GM23338 (cell line): ENCODE data around the gene UBE2E2. TPM values are rescaled to one million over a fixed set of nuclear protein-coding genes. Genes with fewer than 3 reads are reported as not detected.

Experiments used
- ATAC-seq: fragments of 200-7000 bp; cut with Tn5 transposase; 3 replicates; pipeline ENCODE4 v1.9.1; 2020
- DNase-seq: peaks from one replicate; pipeline ENCODE4 v3.0.0-alpha.2; 2015; ENCODE audit warnings: low spot score
- H2AFZ ChIP-seq: fragments of 200-600 bp; sonication (generic); 2 replicates; pipeline ENCODE4 v1.8.0; 2016; ENCODE audit warnings: antibody characterized with exemption, mild to moderate bottlenecking, moderate library complexity
- H3F3A ChIP-seq: fragments of 200-600 bp; sonication (generic); replicated peaks from 2 replicates; pipeline ENCODE4 v1.8.0; 2017; ENCODE audit warnings: antibody characterized with exemption, mixed run types, low read depth
- H3K27ac ChIP-seq: fragments of 200-600 bp; sonication (generic); 2 replicates; pipeline ENCODE4 v1.6.1; 2016; ENCODE audit warnings: low read depth
- H3K27me3 ChIP-seq: fragments of 200-600 bp; sonication (generic); 2 replicates; pipeline ENCODE4 v1.8.0; 2016; ENCODE audit warnings: mild to moderate bottlenecking, mixed run types, moderate library complexity; ENCODE audit not compliant: insufficient read depth
- H3K36me3 ChIP-seq: fragments of 200-600 bp; sonication (generic); 2 replicates; pipeline ENCODE4 v1.8.0; 2016; ENCODE audit warnings: mild to moderate bottlenecking; ENCODE audit not compliant: insufficient read depth
- H3K4me1 ChIP-seq: fragments of 200-600 bp; sonication (generic); 2 replicates; pipeline ENCODE4 v1.8.0; 2016; ENCODE audit warnings: mild to moderate bottlenecking, moderate library complexity; ENCODE audit not compliant: insufficient read depth
- H3K4me2 ChIP-seq: fragments of 200-600 bp; sonication (generic); 2 replicates; pipeline ENCODE4 v1.7.1; 2017; ENCODE audit warnings: mixed run types
- H3K4me3 ChIP-seq: fragments of 200-600 bp; sonication (generic); 2 replicates; pipeline ENCODE4 v1.6.1; 2016; ENCODE audit warnings: mixed run types
- H3K79me2 ChIP-seq: fragments of 200-600 bp; sonication (generic); replicated peaks from 2 replicates; pipeline ENCODE4 v1.8.0; 2017; ENCODE audit warnings: mild to moderate bottlenecking; ENCODE audit not compliant: insufficient read depth
- H3K9me2 ChIP-seq: fragments of 200-600 bp; sonication (generic); 2 replicates; pipeline ENCODE4 v1.8.0; 2017; ENCODE audit not compliant: insufficient read depth
- H4K20me1 ChIP-seq: fragments of 200-600 bp; sonication (generic); replicated peaks from 2 replicates; pipeline ENCODE4 v1.8.0; 2017; ENCODE audit warnings: mild to moderate bottlenecking; ENCODE audit not compliant: insufficient read depth
- H3K27ac Mint-ChIP-seq: 2 replicates; pipeline ENCODE4 v1.8.0; 2020; ENCODE audit warnings: inconsistent platforms, mild to moderate bottlenecking, moderate library complexity, mixed read lengths
- H3K27me3 Mint-ChIP-seq: 3 replicates; pipeline ENCODE4 v1.8.0; 2022; ENCODE audit warnings: low read depth, mild to moderate bottlenecking, moderate library complexity, mixed read lengths, inconsistent platforms; ENCODE audit not compliant: insufficient read depth, poor library complexity
- H3K36me3 Mint-ChIP-seq: 3 replicates; pipeline ENCODE4 v1.8.0; 2021; ENCODE audit warnings: low read depth, mild to moderate bottlenecking, inconsistent platforms, moderate library complexity, mixed read lengths
- H3K4me1 Mint-ChIP-seq: 3 replicates; pipeline ENCODE4 v1.8.0; 2020; ENCODE audit warnings: mild to moderate bottlenecking, inconsistent platforms, mixed read lengths
- H3K4me3 Mint-ChIP-seq: 3 replicates; pipeline ENCODE4 v1.8.0; 2021; ENCODE audit warnings: moderate library complexity, mild to moderate bottlenecking, inconsistent platforms, mixed read lengths
- H3K9me3 Mint-ChIP-seq: 3 replicates; pipeline ENCODE4 v1.8.0; 2020; ENCODE audit warnings: moderate library complexity, mild to moderate bottlenecking, inconsistent platforms, mixed read lengths
- CREB1 ChIP-seq: fragments of 250-450 bp; sonication (Bioruptor Pico); IDR thresholded peaks from 2 replicates; pipeline ENCODE4 v1.5.0; 2020; ENCODE audit warnings: low read depth, mild to moderate bottlenecking, moderate library complexity
- CTCF ChIP-seq, 2 experiments: fragments of 200-600 bp in 1 of 2; sonication (generic) in 1 of 2; conservative IDR thresholded peaks; 2 replicates each; pipeline versions ENCODE4 v1.5.1 to v1.6.1; 2016 to 2017; ENCODE audit warnings: antibody characterized with exemption in 2 of 2, low read depth in 2 of 2, mild to moderate bottlenecking in 2 of 2, moderate library complexity in 1 of 2
- ETS1 ChIP-seq: IDR thresholded peaks from 2 replicates; pipeline ENCODE4 v1.6.1; 2016; ENCODE audit warnings: antibody characterized with exemption
- EZH2 ChIP-seq: fragments of 200-600 bp; sonication (generic); IDR thresholded peaks from one replicate; pipeline ENCODE4 v1.8.0; 2017; ENCODE audit warnings: antibody characterized with exemption, mild to moderate bottlenecking, low read depth; ENCODE audit not compliant: unreplicated experiment
- EZH2phosphoT487 ChIP-seq: fragments of 200-600 bp; sonication (generic); IDR thresholded peaks from one replicate; pipeline ENCODE4 v1.8.1; 2018; ENCODE audit warnings: antibody characterized with exemption; ENCODE audit not compliant: unreplicated experiment
- JUNB ChIP-seq: IDR thresholded peaks from one replicate; pipeline ENCODE4 v1.6.1; 2016; ENCODE audit warnings: antibody characterized with exemption; ENCODE audit not compliant: unreplicated experiment
- NANOG ChIP-seq: IDR thresholded peaks from 2 replicates; pipeline ENCODE4 v1.6.1; 2016; ENCODE audit warnings: antibody characterized with exemption, borderline replicate concordance
- POLR2AphosphoS5 ChIP-seq: IDR thresholded peaks from 2 replicates; pipeline ENCODE4 v1.6.1; 2016; ENCODE audit warnings: antibody characterized with exemption, low read depth
- REST ChIP-seq: IDR thresholded peaks from one replicate; pipeline ENCODE4 v1.6.1; 2018; ENCODE audit warnings: antibody characterized with exemption; ENCODE audit not compliant: unreplicated experiment
- STAT1 ChIP-seq: IDR thresholded peaks from one replicate; pipeline ENCODE4 v1.6.1; 2016; ENCODE audit warnings: antibody characterized with exemption; ENCODE audit not compliant: unreplicated experiment
- ZNF114 ChIP-seq: fragments of 250-450 bp; sonication (Bioruptor Pico); IDR thresholded peaks from 2 replicates; pipeline ENCODE4 v1.5.0; 2020; ENCODE audit warnings: mild to moderate bottlenecking, moderate library complexity
- ZNF331 ChIP-seq: fragments of 250-450 bp; sonication (Bioruptor Pico); IDR thresholded peaks from 2 replicates; pipeline ENCODE4 v1.5.0; 2020; ENCODE audit warnings: low read depth, mild to moderate bottlenecking, moderate library complexity
- polyA plus RNA-seq: library from polyadenylated mRNA; unstranded; fragments of >200 nt; fragmentation: Nextera tagmentation; extraction: Ambion mirVana; gene quantifications from 2 replicates; pipeline ENCODE4 v1.2.1, GENCODE V29; 2016
- total RNA-seq: library from RNA; depleted of rRNA; stranded (reverse); fragments of >200 nt; shearing (Covaris generic); gene quantifications from 2 replicates; pipeline ENCODE4 v1.2.3, GENCODE V29; 2014

UBE2E2 gene
- total and polyA plus RNA-seq, 2 experiments from 2014 or later, result 86.9 to 169 TPM

GRCh38 chr3:23444386-23444785 lies 241.3 kb downstream of the UBE2E2 start:
- no peaks in the 10 kb centered on the region for H3K27me3 Mint-ChIP-seq
- no peak for DNase-seq
- H3K4me1 Mint-ChIP-seq, result peaks cover 34% of the 10 kb centered on the region
- H3K27me3 ChIP-seq, result no peaks in the 10 kb centered on the region
- H3K4me2 ChIP-seq, result no peak overlapping the region
- no peaks in the 10 kb centered on the region; the same call in 1 of the 2 replicates for H4K20me1 ChIP-seq
- ATAC-seq, result no peak
- TF ChIP-seq EZH2phosphoT487 (no peak), ZNF331 (CRISPR knock-in tag) (no peak), ETS1 (no peak), EZH2 (no peak)
- no peak overlapping the region for H3K4me3 ChIP-seq
- no peaks in the 10 kb centered on the region for H3K9me3 Mint-ChIP-seq
- H3K36me3 ChIP-seq, result no peaks in the 10 kb centered on the region
- no peak overlapping the region for H3K27ac ChIP-seq
- no peaks in the 10 kb centered on the region for H3F3A ChIP-seq
- peaks cover 18% of the 10 kb centered on the region; the same call in 1 of the 2 replicates for H3K4me1 ChIP-seq
- H3K79me2 ChIP-seq, result peaks cover 25% of the 10 kb centered on the region
- H3K4me3 Mint-ChIP-seq, result no peak overlapping the region
- H2AFZ ChIP-seq, result no peak overlapping the region
- H3K36me3 Mint-ChIP-seq, result no peaks in the 10 kb centered on the region
- no peak overlapping the region for H3K27ac Mint-ChIP-seq
- peaks cover 18% of the 10 kb centered on the region; the same call in 1 of the 2 replicates for H3K9me2 ChIP-seq

- no peaks in the 10 kb centered on the region for H3F3A ChIP-seq
- no peaks in the 10 kb centered on the region for H3K9me3 Mint-ChIP-seq
- no peaks in the 10 kb centered on the region for H3K27me3 ChIP-seq
- no peak overlapping the region for H3K4me3 Mint-ChIP-seq
- no peak overlapping the region for H3K4me3 ChIP-seq
- no peak for TF ChIP-seq POLR2AphosphoS5
- TF ChIP-seq EZH2phosphoT487, result no peak
- TF ChIP-seq NANOG, result no peak
- DNase-seq, result no peak
- H3K79me2 ChIP-seq, result peaks cover 25% of the 10 kb centered on the region
- H3K4me1 Mint-ChIP-seq, result peaks cover 28% of the 10 kb centered on the region
- H3K27ac ChIP-seq, result no peak overlapping the region
- H3K36me3 ChIP-seq, result no peaks in the 10 kb centered on the region
- H3K4me2 ChIP-seq, result no peak overlapping the region
- no peak for ATAC-seq
- H3K36me3 Mint-ChIP-seq, result no peaks in the 10 kb centered on the region
- no peaks in the 10 kb centered on the region; the same call in 1 of the 2 replicates for H4K20me1 ChIP-seq
- H3K27ac Mint-ChIP-seq, result no peak overlapping the region
- H2AFZ ChIP-seq, result no peak overlapping the region
- no peaks in the 10 kb centered on the region for H3K27me3 Mint-ChIP-seq
- peaks cover 18% of the 10 kb centered on the region; the same call in 1 of the 2 replicates for H3K9me2 ChIP-seq
- H3K4me1 ChIP-seq, result peaks cover 14% of the 10 kb centered on the region; the same call in 1 of the 2 replicates
Observed at GRCh38 chr3:23446301-23446700, 243.2 kb downstream of the UBE2E2 start.

GRCh38 chr3:23448998-23449537 lies 245.9 kb downstream of the UBE2E2 start:
- Mint-ChIP-seq H3K27ac (no peak overlapping the region), H3K4me3 (no peak overlapping the region), H3K4me1 (peaks cover 17% of the 10 kb centered on the region; the same call in 2 of the 3 replicates), H3K9me3 (no peaks in the 10 kb centered on the region), H3K27me3 (no peaks in the 10 kb centered on the region), H3K36me3 (no peaks in the 10 kb centered on the region)
- no peak for ATAC-seq
- no peak overlapping the region for H2AFZ ChIP-seq
- 0 out of 2 replicates have a peak, but pooled peaks cover 8% of the 10 kb centered on the region for H3K9me2 ChIP-seq
- no peaks in the 10 kb centered on the region for H3K36me3 ChIP-seq
- H3K4me2 ChIP-seq, result no peak overlapping the region
- peaks cover 8% of the 10 kb centered on the region; the same call in 1 of the 2 replicates for H3K4me1 ChIP-seq
- H3K4me3 ChIP-seq, result no peak overlapping the region
- no peak overlapping the region for H3K27ac ChIP-seq
- no peaks in the 10 kb centered on the region; the same call in 1 of the 2 replicates for H4K20me1 ChIP-seq
- peaks cover 14% of the 10 kb centered on the region for H3K79me2 ChIP-seq
- H3F3A ChIP-seq, result no peaks in the 10 kb centered on the region
- no peaks in the 10 kb centered on the region for H3K27me3 ChIP-seq
- DNase-seq, result no peak
- TF ChIP-seq CTCF (conservative IDR thresholded peaks at IDR 0.05; ENCODE audit: low read depth in 2 of 2) (no peak), ZNF331 (CRISPR knock-in tag) (no peak), STAT1 (no peak), REST (no peak), CREB1 (no peak), POLR2AphosphoS5 (no peak), NANOG (no peak), JUNB (no peak), EZH2 (no peak), EZH2phosphoT487 (no peak), ZNF114 (no peak)
